Erythroblast (primary cell): Measurements from ENCODE around the gene IGFALS.

ENCODE experiments used
- GATA1 ChIP-seq: IDR thresholded peaks from 2 replicates; pipeline ENCODE4 v1.6.1; 2011; ENCODE audit warnings: low read depth, mild to moderate bottlenecking, control low read depth, low read length, moderate library complexity
- POLR2A ChIP-seq: IDR thresholded peaks from 2 replicates; pipeline ENCODE4 v1.6.1; 2011; ENCODE audit warnings: mild to moderate bottlenecking, low read length

- no peak for TF ChIP-seq POLR2A
- no peak for TF ChIP-seq GATA1
These were observed 7.2 kb upstream of the IGFALS start for GRCh38 chr16:1800701-1801100.
